ENCODE data around the gene DNAH6.

Gene DNAH6

GRCh38 chr2:84781942-84782716, 265.8 kb downstream of the DNAH6 start:
- peak; percentile 16 for DNase-seq (ENCODE audit: low read depth)
- no peak overlapping the region for H3K4me3 ChIP-seq (ENCODE audit: low read depth, low read length)
- TF ChIP-seq CTCF (IDR thresholded peaks at IDR 0.05; ENCODE audit: low read depth, low read length, missing control alignments), result no peak

DNA sequence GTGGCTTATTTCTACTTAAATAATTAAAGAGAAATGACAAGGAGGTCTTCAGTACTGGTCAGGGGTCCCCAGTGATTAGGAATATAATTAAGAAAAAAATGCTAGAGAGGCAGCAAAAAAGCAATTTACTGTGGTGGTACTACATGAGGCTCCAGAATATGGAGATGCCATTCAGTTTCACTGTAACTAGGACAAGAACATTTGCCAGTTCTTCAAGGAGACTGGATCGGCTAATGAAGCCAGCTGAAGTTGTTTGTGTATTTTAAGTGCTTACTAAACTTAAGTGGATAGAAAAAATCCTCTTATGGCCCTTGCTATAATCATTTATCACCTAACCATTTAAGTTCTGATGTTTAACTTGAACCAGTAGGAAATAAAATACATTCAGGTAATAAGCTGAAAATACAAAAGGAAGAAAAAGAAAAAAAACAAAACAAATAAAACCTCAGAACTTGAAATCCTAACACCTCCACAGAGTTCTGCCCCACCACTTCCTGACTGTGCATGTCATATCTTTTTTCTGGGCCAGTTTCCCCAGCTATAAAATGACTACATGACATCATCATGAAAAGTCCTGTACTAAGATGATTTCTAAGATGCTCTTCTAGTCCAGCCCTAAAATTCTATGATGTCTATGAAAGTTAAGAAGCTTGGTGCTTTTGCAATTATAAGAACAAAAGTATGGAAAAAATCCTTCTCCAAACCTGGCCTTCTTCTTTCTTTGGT, 266.6 kb downstream of the DNAH6 start:
- TF ChIP-seq CTCF (IDR thresholded peaks at IDR 0.05; ENCODE audit: low read depth, low read length, missing control alignments), result no peak
- DNase-seq (ENCODE audit: low read depth), result no peak
- no peak overlapping the region for H3K4me3 ChIP-seq (ENCODE audit: low read depth, low read length)

DNA sequence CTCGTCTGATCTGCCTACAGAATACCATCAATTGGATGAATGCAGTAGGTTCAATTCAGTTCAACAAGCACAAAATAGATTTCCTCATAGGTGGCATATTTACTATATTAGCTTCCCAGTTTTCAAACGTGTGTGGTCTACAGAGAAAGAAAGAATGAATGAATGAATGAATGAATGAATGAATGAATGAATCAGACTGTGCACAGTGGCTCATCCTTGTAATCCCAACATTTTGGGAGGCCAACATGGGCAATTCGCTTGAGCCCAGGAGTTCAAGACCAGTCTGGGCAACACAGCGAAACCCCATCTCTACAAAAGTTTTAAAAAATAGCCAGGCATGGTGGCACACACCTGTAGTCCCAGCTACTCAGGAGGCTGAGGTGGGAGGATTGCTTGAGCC, 269.7 kb downstream of the DNAH6 start:
- no peak for DNase-seq (ENCODE audit: low read depth)
- no peak for TF ChIP-seq CTCF (IDR thresholded peaks at IDR 0.05; ENCODE audit: low read depth, low read length, missing control alignments)
- H3K4me3 ChIP-seq (ENCODE audit: low read depth, low read length), result no peak overlapping the region

GRCh38 chr2:84786601-84787000, 270.3 kb downstream of the DNAH6 start:
- no peak for TF ChIP-seq CTCF (IDR thresholded peaks at IDR 0.05; ENCODE audit: low read depth, low read length, missing control alignments)
- H3K4me3 ChIP-seq (ENCODE audit: low read depth, low read length), result no peak overlapping the region
- no peak for DNase-seq (ENCODE audit: low read depth)

DNA sequence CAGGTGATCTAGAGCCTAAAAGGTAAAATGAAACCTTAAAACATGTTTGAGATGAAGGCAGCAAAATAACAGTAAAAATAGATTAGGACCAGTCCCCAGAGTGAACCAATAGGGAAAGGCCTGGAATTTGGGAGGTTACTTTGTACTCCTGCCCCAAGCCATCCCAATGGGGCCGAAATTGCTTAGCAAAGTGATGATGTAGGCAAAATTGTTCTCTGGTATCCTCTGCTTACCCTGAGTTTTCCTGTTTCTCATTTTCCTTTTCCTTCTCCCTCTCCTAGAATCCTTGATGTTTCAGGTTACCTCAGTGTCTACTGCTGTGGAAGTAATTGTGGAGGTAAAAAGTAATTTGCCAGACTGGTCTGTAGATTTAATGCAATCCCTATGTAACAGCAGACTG, 271.7 kb downstream of the DNAH6 start:
- DNase-seq (ENCODE audit: low read depth), result no peak
- no peak for TF ChIP-seq CTCF (IDR thresholded peaks at IDR 0.05; ENCODE audit: low read depth, low read length, missing control alignments)

GRCh38 chr2:84788498-84788897, 272.2 kb downstream of the DNAH6 start:
- DNase-seq (ENCODE audit: low read depth), result no peak
- no peak for TF ChIP-seq CTCF (IDR thresholded peaks at IDR 0.05; ENCODE audit: low read depth, low read length, missing control alignments)
- H3K4me3 ChIP-seq (ENCODE audit: low read depth, low read length), result no peak overlapping the region

More for the DNA sequence above, 271.7 kb downstream of the DNAH6 start:
- H3K4me3 ChIP-seq (ENCODE audit: low read depth, low read length), result no peak overlapping the region
